ENCODE data around the gene BANF2.

DNA sequence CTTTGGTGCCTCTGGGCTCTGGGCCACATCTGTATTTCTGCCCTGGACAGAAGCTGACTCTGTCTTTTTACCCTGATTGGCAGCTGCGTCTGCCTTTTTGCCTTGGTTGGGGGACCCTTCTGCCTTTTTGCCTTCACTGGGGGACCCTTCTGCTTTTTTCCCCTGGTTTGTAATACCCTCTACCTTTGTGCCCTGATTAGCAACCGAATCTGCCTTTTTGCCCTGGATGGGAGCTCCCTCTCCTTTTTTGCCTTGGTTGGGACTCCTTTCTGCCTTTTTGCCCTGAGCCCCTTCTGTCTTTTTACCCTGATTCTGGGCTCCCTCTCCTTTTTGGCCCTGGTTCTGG lies 41.1 kb upstream of the BANF2 start:
- TF ChIP-seq, protein P1, sequence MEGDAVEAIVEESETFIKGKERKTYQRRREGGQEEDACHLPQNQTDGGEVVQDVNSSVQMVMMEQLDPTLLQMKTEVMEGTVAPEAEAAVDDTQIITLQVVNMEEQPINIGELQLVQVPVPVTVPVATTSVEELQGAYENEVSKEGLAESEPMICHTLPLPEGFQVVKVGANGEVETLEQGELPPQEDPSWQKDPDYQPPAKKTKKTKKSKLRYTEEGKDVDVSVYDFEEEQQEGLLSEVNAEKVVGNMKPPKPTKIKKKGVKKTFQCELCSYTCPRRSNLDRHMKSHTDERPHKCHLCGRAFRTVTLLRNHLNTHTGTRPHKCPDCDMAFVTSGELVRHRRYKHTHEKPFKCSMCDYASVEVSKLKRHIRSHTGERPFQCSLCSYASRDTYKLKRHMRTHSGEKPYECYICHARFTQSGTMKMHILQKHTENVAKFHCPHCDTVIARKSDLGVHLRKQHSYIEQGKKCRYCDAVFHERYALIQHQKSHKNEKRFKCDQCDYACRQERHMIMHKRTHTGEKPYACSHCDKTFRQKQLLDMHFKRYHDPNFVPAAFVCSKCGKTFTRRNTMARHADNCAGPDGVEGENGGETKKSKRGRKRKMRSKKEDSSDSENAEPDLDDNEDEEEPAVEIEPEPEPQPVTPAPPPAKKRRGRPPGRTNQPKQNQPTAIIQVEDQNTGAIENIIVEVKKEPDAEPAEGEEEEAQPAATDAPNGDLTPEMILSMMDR (IDR thresholded peaks at IDR 0.05; ENCODE audit: low read depth, low read length, poor library complexity, severe bottlenecking): no peak
- no peak for TF ChIP-seq EZH2phosphoT487 (IDR thresholded peaks at IDR 0.05; ENCODE audit: borderline replicate concordance, low read length)
